Islet precursor cell (in vitro differentiated cells): ENCODE data around the gene ODC1.

Source experiments
- DNase-seq: peaks from one replicate; pipeline ENCODE4 v3.0.0-alpha.2; 2018

Gene ODC1

DNA sequence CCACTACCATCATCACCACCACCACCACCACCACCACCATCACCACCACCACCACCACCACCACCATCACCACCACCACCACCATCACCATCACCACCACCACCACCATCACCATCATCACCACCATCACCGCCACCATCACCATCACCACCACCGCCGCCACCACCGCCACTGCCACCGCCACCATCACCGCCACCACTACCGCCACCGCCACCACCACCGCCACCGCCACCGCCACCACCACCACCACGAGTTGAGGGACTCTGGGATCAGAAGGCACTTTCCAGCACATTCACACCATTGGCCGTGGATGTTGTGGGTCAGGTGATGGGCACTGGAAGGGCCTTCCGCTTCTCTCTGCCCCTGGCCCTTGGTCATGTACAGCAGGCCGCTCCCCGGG, 48.8 kb downstream of the ODC1 start:
- no peak for DNase-seq

GRCh38 chr2:10398496-10398895, 49.6 kb downstream of the ODC1 start:
- no peak for DNase-seq

DNA sequence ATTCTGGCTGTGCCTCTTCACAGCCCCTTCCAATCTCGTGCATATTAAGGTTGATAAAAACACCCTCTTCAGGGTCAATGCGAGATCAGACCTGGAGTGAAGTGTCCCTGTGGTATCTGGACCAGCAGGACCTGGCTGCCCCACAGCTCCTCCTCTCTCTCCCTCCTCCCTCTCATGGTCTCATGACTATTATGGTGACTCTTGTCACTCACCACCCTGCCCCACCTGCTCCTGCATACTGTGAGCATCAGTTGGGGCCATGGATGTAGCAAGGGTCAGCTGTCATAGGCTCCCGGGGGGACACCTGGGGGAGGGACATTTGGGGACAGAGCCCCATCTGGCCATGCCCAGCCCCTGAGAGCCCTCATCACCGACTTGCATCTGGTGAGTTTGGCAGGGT, 50.2 kb downstream of the ODC1 start:
- DNase-seq = no peak

DNA sequence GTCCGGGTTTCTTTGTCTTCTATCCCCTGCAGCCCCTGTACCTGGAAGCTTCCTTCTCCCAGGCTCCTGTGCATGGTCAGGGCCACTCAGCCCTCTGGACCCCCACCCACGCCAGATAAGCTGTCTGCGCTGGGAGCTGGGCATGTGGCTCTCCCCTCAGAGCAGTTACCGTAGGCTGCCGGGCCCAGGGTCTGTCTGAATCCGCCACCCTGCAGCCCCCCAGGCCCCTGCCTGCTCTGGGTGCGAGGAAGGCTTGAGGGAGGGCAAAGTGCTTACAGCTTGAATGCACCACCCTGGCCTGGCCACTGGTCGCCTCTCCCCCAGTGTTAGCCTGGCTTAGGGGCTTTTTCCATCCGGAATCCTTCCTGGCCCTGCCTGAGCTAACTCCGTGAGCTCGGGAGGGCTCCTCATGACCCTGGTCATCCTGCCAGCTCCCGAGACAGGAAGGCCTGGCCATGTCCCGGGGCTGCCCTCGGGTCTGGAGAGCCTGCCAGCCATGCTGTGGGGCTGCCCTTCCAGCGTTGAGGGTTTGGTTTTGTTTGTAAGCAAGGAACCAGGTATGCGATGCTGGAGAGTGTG, 50.7 kb downstream of the ODC1 start:
- DNase-seq = no peak

DNA sequence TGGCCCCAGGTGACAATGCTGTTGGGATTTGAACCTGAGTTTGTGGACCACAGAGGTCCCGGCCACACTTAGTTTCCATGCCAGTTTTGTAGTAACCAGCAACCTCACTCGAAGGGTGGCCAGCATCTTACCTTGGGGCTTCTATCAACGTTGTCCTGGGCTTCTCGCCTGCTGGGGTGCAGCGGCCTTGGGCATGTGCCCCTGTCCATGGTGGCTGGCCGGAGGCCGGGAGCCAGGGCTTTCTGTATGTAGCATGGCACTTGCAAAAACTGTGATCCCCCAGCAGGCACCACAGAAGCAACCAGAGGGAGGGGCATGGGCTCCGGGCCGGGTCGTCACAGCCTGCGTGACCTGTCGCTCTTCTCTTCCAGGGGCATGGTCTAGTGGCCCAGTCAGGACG, 51.7 kb downstream of the ODC1 start:
- no peak for DNase-seq

- DNase-seq = no peak
Measured at GRCh38 chr2:10395893-10396292, 52.2 kb downstream of the ODC1 start.

- DNase-seq = no peak
Measured at GRCh38 chr2:10393640-10393982, 54.5 kb downstream of the ODC1 start.

GRCh38 chr2:10392951-10393639, 55.0 kb downstream of the ODC1 start:
- DNase-seq = no peak

DNA sequence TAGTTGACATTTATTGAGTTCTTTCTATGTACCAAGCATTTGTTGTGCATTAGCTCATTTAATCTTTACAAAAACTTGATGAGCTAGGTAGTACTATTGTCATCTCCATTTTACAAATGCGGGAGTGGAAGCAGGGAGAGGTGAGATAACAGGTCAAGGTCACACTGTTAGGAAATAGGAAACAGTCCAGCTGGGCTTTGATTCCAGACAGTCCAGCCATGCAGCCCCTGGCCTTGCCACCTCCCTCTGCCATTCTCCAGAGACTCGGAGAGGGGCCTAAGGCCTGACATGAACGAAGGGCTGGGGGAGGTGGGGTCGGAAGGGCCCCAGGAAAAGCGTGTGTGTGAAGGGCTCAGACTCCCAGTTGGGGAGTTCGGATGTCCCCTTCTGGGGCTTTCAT, 55.6 kb downstream of the ODC1 start:
- no peak for DNase-seq

GRCh38 chr2:10392100-10392499, 56.0 kb downstream of the ODC1 start:
- no peak for DNase-seq

DNA sequence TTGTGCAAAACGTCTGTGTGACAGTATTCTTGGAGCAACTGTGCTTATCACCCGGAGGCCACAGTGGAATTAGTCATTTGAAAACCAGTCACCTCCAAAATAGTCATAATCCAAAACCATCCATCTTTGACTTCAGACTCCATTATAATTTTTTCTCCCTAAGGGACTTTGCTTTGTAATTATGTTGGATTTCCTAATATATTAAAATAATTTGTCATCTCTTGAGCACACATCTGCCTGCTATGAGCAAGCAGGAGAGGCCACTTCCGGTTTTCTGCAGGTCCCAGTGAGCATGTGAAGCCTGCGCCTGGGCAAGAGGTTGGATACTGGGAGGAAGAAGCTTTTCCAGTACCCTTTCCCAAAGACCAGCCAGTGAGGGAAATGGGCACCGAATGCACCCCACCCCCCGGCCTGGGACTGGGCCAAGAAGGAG, 57.7 kb downstream of the ODC1 start:
- no peak for DNase-seq
